GM12892 (cell line): ENCODE results near the gene ZNF423.

Experiments
- POLR2A ChIP-seq: IDR thresholded peaks from 2 replicates; pipeline ENCODE4 v1.6.1; 2011; ENCODE audit warnings: low read depth, low read length, control low read depth
- POLR2AphosphoS5 ChIP-seq: IDR thresholded peaks from 2 replicates; pipeline ENCODE4 v1.6.1; 2011; ENCODE audit warnings: low read depth, low read length, control low read depth
- TAF1 ChIP-seq: IDR thresholded peaks from 2 replicates; pipeline ENCODE4 v1.6.1; 2011; ENCODE audit warnings: low read depth, mild to moderate bottlenecking, control low read depth, low read length, borderline replicate concordance

DNA sequence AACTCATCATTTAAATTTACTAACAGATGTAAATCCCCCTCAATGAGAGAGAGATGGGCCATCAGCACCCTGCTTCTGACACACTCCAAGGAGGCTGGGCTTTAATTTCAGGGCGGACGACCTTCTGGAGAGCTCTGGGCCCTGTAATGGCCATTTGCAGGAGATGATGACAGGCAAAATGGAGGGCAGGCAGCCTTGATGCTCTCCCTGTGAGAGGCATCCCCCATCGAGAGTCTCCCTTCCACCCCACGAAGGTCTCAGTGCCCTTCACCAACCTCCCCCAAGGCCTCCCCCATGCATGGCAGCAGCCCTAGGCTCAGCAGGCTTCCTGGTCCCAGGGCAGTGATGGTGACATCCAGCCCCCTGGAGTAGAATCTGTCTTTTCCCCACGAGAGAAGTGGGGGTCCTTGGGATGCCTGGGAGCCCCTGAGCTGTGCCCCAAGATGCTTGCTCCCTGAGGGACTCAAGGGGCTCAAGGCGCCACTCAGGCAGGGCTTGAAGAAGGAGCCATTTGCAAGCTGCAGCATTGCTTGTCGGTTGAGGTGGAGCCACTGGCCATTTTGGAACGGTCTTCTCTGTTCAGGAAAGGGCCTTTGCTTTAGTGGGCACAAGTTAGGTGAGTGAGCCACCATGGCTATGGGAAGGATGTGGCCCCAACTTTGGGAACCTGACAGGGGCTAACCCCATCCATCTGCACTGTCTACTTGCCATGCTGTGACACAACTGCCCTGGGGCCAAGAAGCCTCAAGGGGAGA lies 399.7 kb downstream of the ZNF423 start:
- TF ChIP-seq POLR2A (no peak), POLR2AphosphoS5 (no peak), TAF1 (no peak)
